Hypothalamus (tissue), 51 donors: ENCODE measurements around the gene TRABD2B.

Source experiments
- DNase-seq, 51 donors: peaks; one replicate each; lab custom pipeline; 2025; lab: John Stamatoyannopoulos, UW

TRABD2B gene

GRCh38 chr1:47940326-47940725 is 56.9 kb downstream of the TRABD2B start:
- DNase-seq: no peak

DNA sequence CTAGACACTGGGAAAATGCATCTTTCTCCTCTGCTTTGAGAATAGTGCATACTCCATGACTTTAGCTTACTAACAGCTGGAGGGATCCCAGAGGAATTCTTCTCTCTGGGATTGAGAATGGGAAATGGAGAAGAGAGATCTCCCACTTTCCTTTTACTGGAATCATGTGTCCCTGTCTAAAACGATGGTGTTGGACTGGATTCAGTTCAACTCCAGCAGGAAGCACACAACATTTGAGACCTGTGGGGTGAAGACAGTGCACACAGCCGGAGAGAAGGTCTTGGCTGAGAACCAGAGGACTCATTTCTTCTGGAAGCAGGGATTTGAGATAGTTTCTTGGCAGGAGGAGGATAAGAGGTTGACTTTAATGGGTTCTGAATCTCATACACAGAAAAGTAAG is 58.7 kb downstream of the TRABD2B start:
- DNase-seq: no peak

DNA sequence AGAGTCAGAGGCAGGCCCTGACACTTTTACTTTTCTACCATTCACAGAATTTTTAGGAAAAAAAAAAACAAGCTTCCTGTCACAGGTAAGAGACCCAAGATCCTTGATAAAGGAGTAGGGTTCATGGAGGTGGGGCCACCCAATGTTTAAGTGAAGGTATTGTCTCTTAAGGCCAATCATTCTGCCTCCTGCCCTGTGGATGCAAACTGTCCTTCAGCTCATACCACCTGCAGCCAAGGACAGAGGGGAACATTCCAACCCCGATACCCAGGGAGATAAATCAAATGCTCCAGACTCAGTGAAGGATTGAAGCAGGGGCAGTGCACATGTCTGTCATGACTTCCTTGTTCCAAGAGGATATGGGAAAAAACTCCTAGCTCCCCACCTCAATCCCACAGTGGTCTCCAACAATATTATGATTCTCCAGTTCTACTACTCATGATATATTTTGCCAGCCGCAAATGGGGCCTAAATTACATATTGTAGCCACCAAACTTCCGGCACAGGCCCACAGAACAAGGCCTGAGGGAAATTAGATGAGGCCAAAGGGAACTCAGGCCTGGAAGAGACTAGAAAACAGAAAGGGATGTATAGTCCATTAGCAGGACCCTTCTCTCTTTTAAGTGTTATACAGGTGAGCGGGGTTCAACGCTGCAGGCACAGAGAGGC is 59.5 kb downstream of the TRABD2B start:
- no peak for DNase-seq

DNA sequence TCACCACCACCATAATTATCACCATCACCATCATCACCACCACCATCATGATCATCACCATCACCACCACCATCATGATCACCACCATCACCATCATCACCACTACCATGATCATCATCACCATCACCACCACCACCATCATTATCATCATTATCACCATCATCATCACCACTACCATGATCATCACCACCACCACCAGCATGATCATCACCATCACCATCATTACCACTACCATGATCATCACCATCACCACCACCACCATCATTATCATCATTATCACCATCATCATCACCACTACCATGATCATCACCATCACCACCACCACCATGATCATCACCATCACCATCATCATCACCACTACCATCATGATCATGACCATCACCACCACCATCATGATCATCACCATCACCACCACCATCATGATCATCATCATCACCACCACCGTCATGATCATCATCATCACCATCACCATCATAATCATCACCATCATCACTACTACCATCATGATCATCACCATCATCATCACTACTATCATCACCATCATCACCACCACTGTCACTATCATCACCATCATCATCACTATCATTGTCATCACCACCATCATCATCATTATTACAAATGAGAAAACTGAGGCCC is 60.2 kb downstream of the TRABD2B start:
- DNase-seq: no peak

DNA sequence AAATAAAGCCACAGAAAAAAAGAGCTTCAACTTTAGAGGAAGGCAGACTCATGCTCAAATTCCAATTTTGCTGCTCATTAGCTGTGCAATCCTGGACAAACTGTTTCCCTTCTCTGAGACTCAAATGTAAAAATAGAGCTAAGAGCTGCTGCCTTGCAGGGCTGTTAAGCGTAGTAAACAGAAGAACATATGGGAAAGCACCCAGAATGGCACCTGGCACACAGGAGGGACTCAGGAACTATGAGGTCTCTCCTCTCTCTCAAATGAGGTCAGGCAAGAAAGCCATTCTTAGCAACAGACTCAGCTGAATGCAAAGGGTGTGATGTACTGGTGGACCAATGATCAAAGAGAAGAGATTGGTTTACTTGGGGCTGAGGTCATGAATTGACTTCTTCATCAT is 61.3 kb downstream of the TRABD2B start:
- DNase-seq: no peak

- no peak for DNase-seq
These were observed 62.0 kb downstream of the TRABD2B start for GRCh38 chr1:47935163-47935562.

DNA sequence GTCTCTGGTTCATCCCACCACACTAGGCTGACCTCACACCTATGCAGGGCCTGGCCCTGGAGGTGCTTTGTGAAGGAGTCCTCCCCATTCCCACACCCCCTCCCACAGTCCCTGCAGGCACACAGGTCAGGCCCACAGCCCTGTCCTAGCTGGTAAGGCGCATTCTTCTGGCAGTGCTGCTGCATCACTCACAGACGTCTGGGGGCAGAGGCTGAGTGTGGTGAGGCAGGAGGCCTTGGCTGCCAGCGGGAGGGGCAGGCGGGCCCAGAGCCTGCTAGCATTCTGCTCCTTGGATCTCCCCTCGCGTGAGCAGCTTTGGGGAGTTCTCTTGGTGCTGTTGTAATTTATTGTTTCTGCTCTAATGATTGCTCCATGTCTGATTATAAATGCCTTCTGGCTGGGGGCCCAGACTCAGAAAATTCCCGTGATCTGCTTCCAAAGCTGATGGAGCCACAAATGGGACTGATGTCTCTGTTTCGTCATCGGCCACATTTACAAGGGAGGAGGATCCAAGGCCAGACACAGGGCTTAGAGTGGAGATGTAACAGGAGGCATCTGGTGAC is 62.9 kb downstream of the TRABD2B start:
- DNase-seq: no peak

GRCh38 chr1:47932743-47933142 is 64.4 kb downstream of the TRABD2B start:
- DNase-seq: no peak

DNA sequence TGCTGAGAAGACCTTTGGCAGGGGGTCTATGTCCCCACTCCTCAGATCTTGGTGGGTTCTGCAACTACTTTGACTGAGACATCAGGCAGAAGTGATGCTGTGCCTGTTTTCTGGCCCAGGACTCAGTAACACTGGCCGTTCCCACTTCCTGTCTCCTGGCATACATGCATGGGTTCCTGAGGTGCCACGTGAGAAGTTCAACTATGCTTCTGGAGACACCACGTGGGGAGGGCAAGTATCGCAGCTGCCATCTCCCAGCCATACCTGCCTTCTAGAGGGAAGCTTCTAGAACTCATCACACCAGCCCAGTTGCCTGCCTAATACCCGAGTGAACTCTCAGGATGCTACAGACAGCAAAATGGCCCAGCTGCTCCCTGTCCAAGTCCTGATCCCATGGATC is 65.8 kb downstream of the TRABD2B start:
- DNase-seq: no peak

DNA sequence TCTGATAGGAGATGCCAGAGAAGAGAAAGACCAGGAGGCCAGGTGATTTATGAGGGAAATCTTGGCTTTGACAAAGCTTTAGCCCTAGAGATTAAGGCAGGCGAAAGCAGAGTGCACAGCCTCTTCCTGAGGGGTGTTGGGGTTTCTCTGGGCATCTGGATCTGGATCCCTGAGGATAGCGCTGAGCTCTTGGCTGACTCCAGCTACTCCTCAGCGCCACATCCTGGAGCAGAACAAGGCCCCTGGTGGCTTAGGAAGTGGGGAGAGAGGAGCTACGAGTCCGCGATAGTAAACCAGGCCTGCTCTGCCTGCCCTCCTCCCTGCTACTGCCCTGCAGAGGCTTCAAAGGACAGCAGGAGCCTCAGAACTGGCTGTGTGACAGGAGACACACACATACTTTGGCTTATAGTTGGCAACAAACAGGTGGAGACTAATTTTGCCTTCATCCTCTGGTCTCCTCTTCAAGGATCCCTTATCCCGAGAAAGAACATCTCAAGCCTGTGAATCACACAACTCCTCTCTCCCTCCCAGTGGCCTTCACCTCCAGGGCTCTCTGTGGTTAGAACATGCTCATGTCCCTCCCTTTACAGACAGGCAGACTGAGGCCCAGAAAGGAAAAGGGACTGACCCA is 66.9 kb downstream of the TRABD2B start:
- no peak for DNase-seq

DNA sequence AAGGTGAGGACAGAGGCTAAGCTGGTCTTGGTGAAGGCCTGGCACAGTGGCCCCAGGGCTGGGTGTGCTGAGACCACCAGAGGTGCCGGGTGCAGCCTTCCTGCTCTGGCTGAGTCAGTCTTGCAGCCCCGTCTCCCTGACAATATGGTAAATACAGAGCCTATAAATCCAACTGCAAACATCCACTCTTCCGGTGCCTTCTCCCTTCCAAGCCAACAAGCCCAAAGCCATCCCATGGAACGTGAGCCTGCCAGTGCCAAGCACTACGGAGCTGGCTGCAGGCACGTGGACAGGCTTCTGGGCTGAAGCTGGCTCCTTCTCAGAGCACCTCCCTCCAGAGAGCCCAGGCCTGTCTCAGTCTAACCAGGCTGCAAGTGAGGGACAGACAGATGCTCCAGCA is 70.0 kb downstream of the TRABD2B start:
- no peak for DNase-seq

GRCh38 chr1:47926461-47926999 is 70.7 kb downstream of the TRABD2B start:
- DNase-seq: no peak

DNA sequence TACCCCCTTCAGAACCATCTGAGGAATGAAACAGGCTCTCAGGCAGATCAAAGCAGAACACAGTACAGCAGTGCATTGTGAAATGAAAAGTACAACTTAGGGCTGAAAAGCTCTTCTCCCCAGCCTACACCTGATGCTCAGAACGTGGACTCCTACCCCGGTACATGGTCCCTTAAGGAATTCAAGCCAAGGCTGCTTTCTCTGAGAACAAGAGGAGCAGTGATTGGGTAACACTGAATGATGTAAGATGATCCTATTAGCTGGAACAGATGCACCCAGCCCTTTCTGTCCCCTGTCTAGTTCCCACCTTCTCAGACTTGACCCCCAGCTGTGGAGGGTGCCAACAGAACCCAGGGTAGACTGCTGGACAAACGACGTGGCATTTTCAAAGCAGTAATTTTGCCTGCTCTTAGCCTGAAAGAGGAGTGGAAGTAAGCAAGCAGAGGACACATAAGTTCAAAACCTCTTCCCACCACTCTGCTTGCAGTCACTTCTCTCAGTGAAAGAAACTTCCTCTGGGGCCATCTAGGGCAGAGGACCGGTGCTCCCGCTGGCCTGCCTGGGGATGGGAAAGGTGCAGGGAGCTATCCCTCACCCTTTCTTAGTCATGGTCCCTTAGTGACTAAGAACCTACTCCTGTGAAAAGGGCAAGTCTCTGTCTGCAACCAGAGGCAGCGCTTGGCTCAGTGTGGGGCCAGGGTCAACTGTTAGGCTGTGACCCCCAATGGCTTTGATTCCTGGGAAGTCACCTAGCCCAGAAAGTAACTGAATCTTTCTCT is 72.7 kb downstream of the TRABD2B start:
- DNase-seq: no peak

DNA sequence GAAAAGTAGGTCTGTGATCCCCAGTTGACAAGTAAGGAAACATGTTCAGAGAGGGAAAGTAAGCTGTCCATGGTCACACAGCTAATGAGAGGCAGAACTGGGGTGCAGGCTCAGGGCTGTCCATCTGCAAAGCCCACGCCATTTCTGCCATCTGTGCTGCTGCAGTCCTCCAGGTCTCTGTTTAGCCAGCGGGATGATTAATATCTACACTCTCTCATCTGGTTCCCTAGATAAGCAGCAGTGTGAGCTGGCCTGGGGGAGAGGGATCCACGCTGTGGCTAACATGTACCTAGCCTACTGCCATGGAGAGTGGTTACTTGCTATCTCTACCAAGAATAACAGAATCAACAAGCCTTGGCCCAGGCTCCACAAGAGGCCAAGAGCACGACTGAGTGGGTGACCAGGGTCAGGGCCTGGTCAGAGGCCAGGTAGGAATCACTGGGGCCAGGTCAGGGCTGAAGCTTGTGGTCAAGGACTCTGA is 75.2 kb downstream of the TRABD2B start:
- DNase-seq: no peak

DNA sequence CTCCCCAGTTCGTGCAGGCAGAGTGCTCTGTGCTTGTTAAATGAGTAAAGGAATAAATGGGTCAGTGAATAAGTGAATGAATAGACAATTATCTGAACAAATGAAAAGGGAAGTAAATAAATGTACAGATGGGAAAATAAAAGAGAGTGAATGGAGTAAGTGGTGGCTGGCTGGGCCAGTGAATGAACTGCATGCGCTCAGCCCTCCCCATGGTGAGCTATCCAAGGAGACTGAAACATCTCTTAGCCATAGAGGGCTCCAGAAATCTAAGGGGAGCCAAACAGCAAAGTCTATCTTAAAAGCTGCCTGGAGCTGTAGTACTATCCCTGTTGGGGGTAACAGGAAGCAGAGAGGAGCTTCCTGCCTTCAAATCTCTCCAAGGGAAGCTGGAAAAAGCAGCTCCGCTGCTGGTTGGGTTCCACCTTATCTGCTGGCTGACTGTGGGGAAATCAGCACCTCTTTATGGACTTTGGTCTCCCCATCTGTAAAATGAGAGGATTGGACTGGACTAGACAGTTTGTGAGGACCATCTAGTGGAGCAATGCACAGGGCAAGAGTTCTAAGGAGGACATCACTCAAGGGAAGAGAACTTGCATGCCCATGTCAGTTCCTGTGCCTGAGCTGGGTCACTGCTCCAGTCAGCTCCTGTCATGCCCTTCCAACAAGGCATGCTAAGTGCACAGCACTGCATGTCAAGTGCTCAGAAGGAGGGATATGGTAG is 77.9 kb downstream of the TRABD2B start:
- no peak for DNase-seq

DNA sequence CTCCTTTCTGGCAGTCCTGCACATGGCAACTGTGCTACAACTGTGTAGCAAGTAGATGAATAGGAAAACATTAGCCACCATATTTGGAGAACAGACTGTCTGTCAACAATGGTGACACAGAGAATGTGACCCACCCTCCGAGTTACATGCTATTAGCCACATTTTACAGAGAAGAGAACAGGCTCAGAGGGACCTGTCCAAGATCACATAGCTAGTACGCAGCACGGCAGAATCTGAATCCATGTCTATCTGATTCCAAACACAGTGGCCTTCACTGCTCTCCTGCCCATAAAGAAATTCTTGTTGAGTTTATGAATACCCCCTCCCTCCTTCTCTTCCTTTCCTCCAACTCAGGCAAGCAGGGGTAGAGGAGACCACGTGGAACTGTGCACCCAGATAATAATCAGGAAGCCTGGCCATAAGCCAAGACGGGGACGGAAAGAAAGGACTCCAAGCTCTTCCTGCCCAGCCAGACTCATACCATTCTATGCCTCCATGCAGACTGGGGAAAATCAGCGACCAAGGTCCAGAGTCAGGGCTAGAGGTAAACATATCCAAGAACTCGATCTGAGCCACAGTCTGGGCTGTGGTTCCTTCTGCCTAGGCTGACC is 78.8 kb downstream of the TRABD2B start:
- DNase-seq: no peak

GRCh38 chr1:47917687-47918086 is 79.5 kb downstream of the TRABD2B start:
- DNase-seq: no peak

- DNase-seq: no peak
These were observed 81.4 kb downstream of the TRABD2B start for GRCh38 chr1:47915677-47916353.
